Neural progenitor cell (in vitro differentiated cells): ENCODE data around the gene HHATL. TPM values are rescaled to one million over a fixed set of nuclear protein-coding genes. Genes with fewer than 3 reads are reported as not detected.

Experiments used
- DNase-seq: peaks from one replicate; pipeline ENCODE4 v3.0.0-alpha.2; 2016; ENCODE audit warnings: low spot score
- H2AFZ ChIP-seq: fragments of 200-600 bp; sonication (generic); replicated peaks from 2 replicates; pipeline ENCODE4 v1.6.1; 2016; ENCODE audit warnings: antibody characterized with exemption
- H3F3A ChIP-seq: fragments of 200-600 bp; sonication (generic); 2 replicates; pipeline ENCODE4 v1.6.1; 2016; ENCODE audit warnings: antibody characterized with exemption, low read depth
- H3K27ac ChIP-seq: fragments of 200-600 bp; sonication (generic); 2 replicates; pipeline ENCODE4 v1.5.1; 2016; ENCODE audit warnings: mild to moderate bottlenecking
- H3K27me3 ChIP-seq: fragments of 200-600 bp; sonication (generic); 2 replicates; pipeline ENCODE4 v1.6.1; 2016; ENCODE audit warnings: mild to moderate bottlenecking, moderate library complexity
- H3K36me3 ChIP-seq: fragments of 200-600 bp; sonication (generic); 2 replicates; pipeline ENCODE4 v1.5.1; 2016
- H3K4me1 ChIP-seq: fragments of 200-600 bp; sonication (generic); 2 replicates; pipeline ENCODE4 v1.6.1; 2016; ENCODE audit warnings: mixed run types
- H3K4me2 ChIP-seq: fragments of 200-600 bp; sonication (generic); 2 replicates; pipeline ENCODE4 v1.6.1; 2016
- H3K4me3 ChIP-seq: fragments of 200-600 bp; sonication (generic); 2 replicates; pipeline ENCODE4 v1.5.1; 2016
- H3K79me2 ChIP-seq: fragments of 200-600 bp; sonication (generic); 2 replicates; pipeline ENCODE4 v1.6.1; 2016; ENCODE audit warnings: low read depth
- H3K9ac ChIP-seq: fragments of 200-600 bp; sonication (generic); 2 replicates; pipeline ENCODE4 v1.6.1; 2016
- H3K9me3 ChIP-seq: fragments of 200-600 bp; sonication (generic); 2 replicates; pipeline ENCODE4 v1.5.1; 2016; ENCODE audit warnings: low read depth
- H4K20me1 ChIP-seq: fragments of 200-600 bp; sonication (generic); 2 replicates; pipeline ENCODE4 v1.6.1; 2016; ENCODE audit warnings: low read depth
- H3K27ac Mint-ChIP-seq: 3 replicates; pipeline ENCODE4 v1.8.0; 2021; ENCODE audit warnings: mixed read lengths
- H3K27me3 Mint-ChIP-seq: 2 replicates; pipeline ENCODE4 v1.8.0; 2022; ENCODE audit warnings: low read depth, mild to moderate bottlenecking, inconsistent platforms, moderate library complexity, mixed read lengths; ENCODE audit not compliant: insufficient read depth
- H3K36me3 Mint-ChIP-seq: 3 replicates; pipeline ENCODE4 v1.8.0; 2021; ENCODE audit warnings: mixed read lengths
- H3K4me1 Mint-ChIP-seq: 3 replicates; pipeline ENCODE4 v1.8.0; 2021; ENCODE audit warnings: mixed read lengths
- H3K4me3 Mint-ChIP-seq: 3 replicates; pipeline ENCODE4 v1.8.0; 2021; ENCODE audit warnings: mild to moderate bottlenecking, moderate library complexity, mixed read lengths
- H3K9me3 Mint-ChIP-seq: 3 replicates; pipeline ENCODE4 v1.8.0; 2020; ENCODE audit warnings: mixed read lengths
- EZH2 ChIP-seq: fragments of 200-600 bp; sonication (generic); IDR thresholded peaks from 2 replicates; pipeline ENCODE4 v1.6.1; 2017; ENCODE audit warnings: antibody characterized with exemption, mild to moderate bottlenecking, moderate library complexity
- EZH2phosphoT487 ChIP-seq: fragments of 200-600 bp; sonication (generic); IDR thresholded peaks from 2 replicates; pipeline ENCODE4 v1.6.1; 2017; ENCODE audit warnings: antibody characterized with exemption
- total RNA-seq: library from RNA; depleted of rRNA; stranded (reverse); fragments of >200 nt; gene quantifications from 2 replicates; pipeline ENCODE4 v1.2.3, GENCODE V29; 2015; ENCODE audit warnings: low replicate concordance
- TF ChIP-seq, protein P1 (sequence below): fragments of 200-600 bp; sonication (generic); IDR thresholded peaks from 2 replicates; pipeline ENCODE4 v1.5.1; 2017; ENCODE audit warnings: antibody characterized with exemption, mild to moderate bottlenecking

The HHATL gene
- total RNA-seq, 1 donor from 2014 or later, result not detected

DNA sequence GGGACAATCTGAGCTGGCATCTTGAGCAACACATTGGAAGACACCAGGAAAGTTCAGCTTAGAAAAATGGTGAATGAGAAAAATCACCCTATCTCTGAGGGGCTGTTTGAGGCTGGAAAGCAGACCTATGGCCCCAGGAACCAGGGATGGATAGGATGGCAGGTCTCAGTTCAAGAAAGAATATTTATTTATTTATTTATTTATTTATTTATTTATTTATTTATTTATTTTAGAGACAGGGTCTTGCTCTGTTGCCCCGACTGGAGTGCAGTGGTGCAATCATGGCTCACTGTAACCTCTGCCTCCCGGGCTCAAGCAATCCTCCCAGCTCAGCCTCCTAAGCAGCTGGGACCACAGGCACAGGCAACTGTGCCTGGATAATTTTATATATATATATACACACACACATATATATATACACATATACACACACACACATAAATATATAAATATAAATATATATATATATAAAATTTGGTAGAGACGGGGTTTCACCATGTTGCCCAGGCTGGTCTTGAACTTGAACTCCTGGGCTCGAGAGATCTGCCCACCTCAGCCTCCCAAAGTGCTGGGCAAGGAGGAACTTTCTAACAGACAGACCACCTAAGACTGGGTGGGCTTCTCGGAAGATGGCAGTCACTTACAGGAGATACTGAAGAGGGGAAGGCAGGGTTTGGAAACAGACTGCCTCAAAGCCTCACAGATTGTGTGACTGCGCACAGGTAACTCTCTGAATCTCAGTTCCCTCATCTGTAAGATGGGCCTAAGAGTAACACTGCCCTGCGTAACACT lies 40.8 kb upstream of the HHATL start:
- Histone ChIP-seq H3K79me2 (no peaks in the 10 kb centered on the region), H3K9ac (no peak overlapping the region), H3K4me2 (no peak overlapping the region), H3K27me3 (no peaks in the 10 kb centered on the region), H3K4me1 (peaks cover 9% of the 10 kb centered on the region), H3K4me3 (no peak overlapping the region), H3K27ac (no peak overlapping the region), H3F3A (peaks cover 4% of the 10 kb centered on the region), H3K36me3 (no peaks in the 10 kb centered on the region), H3K9me3 (no peaks in the 10 kb centered on the region), H2AFZ (no peak overlapping the region), H4K20me1 (no peaks in the 10 kb centered on the region)
- Mint-ChIP-seq H3K27me3 (peaks cover 5% of the 10 kb centered on the region), H3K4me1 (peaks cover 6% of the 10 kb centered on the region), H3K36me3 (no peaks in the 10 kb centered on the region), H3K4me3 (no peak overlapping the region), H3K9me3 (peaks cover 3% of the 10 kb centered on the region), H3K27ac (peak overlapping the region; percentile 7)
- no peak for DNase-seq
- no peak for TF ChIP-seq EZH2phosphoT487
- TF ChIP-seq, protein P1, sequence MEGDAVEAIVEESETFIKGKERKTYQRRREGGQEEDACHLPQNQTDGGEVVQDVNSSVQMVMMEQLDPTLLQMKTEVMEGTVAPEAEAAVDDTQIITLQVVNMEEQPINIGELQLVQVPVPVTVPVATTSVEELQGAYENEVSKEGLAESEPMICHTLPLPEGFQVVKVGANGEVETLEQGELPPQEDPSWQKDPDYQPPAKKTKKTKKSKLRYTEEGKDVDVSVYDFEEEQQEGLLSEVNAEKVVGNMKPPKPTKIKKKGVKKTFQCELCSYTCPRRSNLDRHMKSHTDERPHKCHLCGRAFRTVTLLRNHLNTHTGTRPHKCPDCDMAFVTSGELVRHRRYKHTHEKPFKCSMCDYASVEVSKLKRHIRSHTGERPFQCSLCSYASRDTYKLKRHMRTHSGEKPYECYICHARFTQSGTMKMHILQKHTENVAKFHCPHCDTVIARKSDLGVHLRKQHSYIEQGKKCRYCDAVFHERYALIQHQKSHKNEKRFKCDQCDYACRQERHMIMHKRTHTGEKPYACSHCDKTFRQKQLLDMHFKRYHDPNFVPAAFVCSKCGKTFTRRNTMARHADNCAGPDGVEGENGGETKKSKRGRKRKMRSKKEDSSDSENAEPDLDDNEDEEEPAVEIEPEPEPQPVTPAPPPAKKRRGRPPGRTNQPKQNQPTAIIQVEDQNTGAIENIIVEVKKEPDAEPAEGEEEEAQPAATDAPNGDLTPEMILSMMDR, result no peak
- TF ChIP-seq EZH2, result no peak

DNA sequence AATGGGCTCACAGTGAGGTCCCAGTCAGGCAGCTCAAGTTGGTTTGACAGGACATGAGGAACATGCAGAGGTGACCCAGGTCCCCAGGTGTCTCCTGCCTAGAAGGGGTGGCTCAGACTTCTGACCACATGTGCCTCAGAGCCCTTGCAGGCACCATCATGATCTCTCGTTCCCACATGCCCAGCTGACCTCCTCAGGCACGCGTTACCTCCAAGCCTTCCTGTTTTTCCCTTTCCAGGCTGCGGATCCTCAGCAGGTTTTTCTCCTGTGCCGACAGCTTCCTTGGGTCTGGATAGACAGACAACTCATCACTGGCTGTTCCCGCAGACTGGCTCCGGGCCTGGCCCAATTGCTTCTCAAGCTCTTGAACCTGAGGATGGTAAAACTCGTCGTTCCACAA lies 40.1 kb upstream of the HHATL start:
- H3K4me1 Mint-ChIP-seq, result peaks cover 6% of the 10 kb centered on the region
- Histone ChIP-seq H3K4me1 (peaks cover 9% of the 10 kb centered on the region), H3K9me3 (no peaks in the 10 kb centered on the region), H3F3A (peaks cover 4% of the 10 kb centered on the region), H4K20me1 (no peaks in the 10 kb centered on the region), H3K27ac (no peak overlapping the region), H3K27me3 (no peaks in the 10 kb centered on the region), H2AFZ (no peak overlapping the region), H3K4me2 (no peak overlapping the region), H3K4me3 (no peak overlapping the region), H3K79me2 (no peaks in the 10 kb centered on the region), H3K9ac (no peak overlapping the region), H3K36me3 (no peaks in the 10 kb centered on the region)
- H3K27ac Mint-ChIP-seq, result no peak overlapping the region
- no peaks in the 10 kb centered on the region for H3K36me3 Mint-ChIP-seq
- no peak overlapping the region for H3K4me3 Mint-ChIP-seq
- H3K9me3 Mint-ChIP-seq, result peaks cover 3% of the 10 kb centered on the region
- TF ChIP-seq, protein P1, result no peak
- TF ChIP-seq EZH2phosphoT487 (no peak), EZH2 (no peak)
- no peak for DNase-seq
- peaks cover 5% of the 10 kb centered on the region for H3K27me3 Mint-ChIP-seq

DNA sequence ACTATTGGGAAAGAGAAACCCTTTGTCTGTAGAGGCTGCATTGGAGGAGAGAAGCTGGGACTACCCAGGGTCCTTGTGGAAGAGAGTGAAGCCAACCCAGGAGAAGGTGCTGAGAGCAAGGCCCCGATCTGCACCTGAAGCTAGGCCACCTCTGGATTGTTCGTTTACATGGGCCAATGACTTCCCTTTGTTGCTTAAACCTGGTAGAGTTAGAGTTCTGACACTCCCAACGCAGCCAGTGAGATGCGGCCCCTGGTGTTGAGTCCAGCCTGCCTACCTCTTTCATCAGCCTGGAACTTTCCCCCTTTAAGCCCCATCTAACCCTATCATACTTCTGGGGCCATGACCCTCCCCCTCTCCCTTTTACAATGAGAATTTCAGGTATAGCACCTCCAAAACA lies 39.7 kb upstream of the HHATL start:
- Histone ChIP-seq H4K20me1 (no peaks in the 10 kb centered on the region), H3K79me2 (no peaks in the 10 kb centered on the region), H2AFZ (no peak overlapping the region), H3K9ac (no peak overlapping the region), H3K4me1 (peaks cover 9% of the 10 kb centered on the region), H3K4me2 (no peak overlapping the region), H3K27me3 (no peaks in the 10 kb centered on the region), H3K4me3 (no peak overlapping the region), H3F3A (peaks cover 4% of the 10 kb centered on the region), H3K27ac (no peak overlapping the region), H3K9me3 (no peaks in the 10 kb centered on the region), H3K36me3 (no peaks in the 10 kb centered on the region)
- Mint-ChIP-seq H3K9me3 (peaks cover 3% of the 10 kb centered on the region), H3K27ac (no peak overlapping the region), H3K27me3 (peaks cover 3% of the 10 kb centered on the region), H3K4me3 (no peak overlapping the region), H3K4me1 (peaks cover 6% of the 10 kb centered on the region), H3K36me3 (no peaks in the 10 kb centered on the region)
- no peak for TF ChIP-seq EZH2
- TF ChIP-seq, protein P1, result no peak
- no peak for TF ChIP-seq EZH2phosphoT487
- DNase-seq, result no peak
